ENCODE data around the gene FTCDNL1.

FTCDNL1 gene

DNA sequence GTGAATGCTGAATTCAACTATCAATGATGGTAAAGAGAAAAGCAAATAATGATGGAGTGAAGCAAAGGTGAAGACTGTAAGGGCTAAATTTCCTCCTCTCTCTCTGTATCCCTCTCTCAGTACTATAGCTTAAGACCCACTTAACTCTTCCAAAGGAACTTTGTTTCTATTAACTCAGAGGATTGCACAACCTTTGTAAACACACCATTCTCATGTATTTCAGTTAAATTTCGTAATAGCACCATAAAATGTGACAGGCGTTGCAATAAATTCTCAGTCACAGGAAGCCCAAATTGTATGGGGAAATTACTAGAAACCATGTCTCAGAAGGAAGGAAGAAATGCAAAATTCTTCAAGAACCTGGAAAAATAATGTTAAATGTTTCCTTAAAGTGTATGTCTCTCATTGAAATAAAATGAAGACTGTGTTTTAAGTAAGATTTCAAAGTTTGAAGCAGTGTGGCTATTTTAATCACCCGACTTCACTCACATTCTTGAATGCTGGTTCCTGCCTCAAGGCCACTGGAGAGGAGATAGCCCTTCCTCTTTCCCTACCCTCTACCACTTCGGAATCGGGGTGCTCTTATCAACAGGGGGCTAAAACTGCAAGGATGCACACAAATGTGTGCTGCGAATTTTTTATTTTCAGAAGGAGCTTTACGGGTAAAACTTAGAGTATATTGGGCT, 112.1 kb downstream of the FTCDNL1 start:
- DNase-seq = no peak

DNA sequence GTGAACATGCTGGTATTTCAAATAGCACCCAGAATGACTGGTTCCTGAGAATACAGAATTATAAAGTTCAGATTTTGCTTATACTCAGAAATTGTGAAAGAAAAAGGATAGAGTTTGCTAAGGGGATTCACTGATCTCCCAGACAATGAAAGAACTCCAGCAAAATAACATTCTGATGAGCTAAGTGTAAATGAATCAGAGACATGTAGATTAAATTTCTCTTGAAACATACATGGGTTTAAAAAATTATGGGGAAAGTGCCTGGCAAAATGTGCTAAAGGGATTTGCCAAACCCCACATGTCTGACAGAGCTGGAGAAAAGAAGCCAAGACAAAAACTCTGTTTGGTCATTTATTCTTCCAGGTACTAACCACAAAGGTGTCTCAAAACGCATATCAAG, 116.3 kb downstream of the FTCDNL1 start:
- DNase-seq = no peak

DNA sequence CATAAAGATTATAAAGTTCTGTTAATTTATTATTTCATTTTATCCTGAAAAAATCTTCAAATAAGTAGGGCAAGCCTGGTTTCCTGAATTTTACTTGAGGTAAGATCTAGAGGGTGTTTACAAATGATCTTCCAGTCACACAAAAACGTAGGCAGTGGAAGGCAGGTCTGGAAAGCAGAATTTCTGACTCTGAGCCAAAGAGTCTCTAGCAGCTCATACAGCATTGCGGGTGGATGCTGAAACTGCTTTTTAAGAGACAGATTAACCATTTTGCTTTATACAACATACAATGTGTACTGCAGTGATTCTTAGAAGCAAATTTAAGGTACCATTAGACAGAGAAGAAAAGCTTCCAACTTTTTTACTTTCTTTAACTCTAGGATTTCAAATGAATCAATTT, 117.0 kb downstream of the FTCDNL1 start:
- no peak for DNase-seq

DNA sequence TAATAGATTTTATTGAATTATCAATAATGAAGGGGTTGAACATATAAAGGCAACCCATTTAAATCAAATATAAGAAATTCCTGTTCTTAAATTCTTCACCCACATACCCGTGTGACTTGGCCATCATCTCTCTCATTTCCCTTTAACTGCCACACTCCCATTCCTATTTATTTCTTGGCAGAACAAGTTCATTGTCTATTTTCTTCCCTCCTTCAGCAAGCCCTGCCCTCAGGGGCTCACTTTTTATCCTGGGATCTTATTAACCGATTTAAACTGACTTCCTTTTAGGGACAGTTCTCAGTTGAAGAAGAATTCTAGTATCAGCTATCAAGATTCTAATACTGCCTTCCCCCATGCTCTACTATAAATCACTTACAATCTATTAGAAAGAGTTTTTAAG, 123.2 kb downstream of the FTCDNL1 start:
- no peak for DNase-seq

DNA sequence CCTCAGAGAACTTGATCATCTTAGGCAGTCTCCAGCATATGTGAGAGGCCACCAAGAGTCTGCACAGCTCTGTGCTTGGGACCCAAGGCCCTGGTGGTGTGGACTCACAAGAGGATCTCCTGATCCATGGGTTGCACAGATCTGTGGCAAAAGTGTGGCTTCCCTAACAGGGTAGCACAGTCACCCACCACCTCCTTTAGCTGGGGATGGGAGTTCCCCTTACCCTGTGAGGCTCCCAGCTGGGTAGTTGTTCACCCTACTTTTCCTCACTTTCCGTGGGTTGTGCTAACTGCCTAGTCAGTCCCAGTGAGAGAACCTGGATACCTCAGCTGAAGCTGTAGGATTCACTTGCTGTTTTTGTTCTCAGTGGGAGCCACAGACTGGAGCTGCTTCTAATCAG, 123.7 kb downstream of the FTCDNL1 start:
- DNase-seq = no peak

DNA sequence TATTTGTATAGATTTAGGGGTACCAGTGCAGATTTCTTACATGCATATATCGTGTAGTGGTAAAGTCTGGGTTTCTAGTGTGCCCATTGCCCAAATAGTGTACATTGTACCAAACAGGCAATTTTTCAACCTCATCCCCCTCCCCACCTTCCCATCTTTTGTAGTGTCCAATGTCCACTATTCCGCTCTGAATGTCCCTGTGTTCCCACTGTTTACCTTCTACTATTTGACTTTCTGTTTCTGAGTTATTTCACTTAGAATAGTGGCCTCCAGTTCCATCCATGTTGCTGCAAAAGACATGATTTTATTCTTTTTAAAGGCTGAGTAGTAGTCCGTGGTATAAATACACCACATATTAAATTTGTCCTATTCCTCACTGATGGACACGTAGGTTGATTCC, 132.9 kb downstream of the FTCDNL1 start:
- DNase-seq = no peak

DNA sequence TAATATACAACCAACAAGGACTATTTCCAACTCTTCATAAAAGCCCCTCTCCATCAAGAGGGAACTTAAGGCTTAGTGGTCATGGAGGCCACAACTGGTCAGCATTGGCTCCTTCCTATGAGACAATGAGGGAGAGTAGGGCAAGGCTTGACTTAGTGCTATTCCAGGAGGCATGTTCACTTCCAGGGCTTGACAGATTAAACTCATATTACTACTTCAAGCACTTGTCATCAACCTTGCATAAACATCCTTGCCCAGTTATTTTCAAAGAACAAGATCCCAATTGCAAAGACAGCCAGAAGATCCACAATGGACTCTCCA, 133.4 kb downstream of the FTCDNL1 start:
- DNase-seq = no peak

DNA sequence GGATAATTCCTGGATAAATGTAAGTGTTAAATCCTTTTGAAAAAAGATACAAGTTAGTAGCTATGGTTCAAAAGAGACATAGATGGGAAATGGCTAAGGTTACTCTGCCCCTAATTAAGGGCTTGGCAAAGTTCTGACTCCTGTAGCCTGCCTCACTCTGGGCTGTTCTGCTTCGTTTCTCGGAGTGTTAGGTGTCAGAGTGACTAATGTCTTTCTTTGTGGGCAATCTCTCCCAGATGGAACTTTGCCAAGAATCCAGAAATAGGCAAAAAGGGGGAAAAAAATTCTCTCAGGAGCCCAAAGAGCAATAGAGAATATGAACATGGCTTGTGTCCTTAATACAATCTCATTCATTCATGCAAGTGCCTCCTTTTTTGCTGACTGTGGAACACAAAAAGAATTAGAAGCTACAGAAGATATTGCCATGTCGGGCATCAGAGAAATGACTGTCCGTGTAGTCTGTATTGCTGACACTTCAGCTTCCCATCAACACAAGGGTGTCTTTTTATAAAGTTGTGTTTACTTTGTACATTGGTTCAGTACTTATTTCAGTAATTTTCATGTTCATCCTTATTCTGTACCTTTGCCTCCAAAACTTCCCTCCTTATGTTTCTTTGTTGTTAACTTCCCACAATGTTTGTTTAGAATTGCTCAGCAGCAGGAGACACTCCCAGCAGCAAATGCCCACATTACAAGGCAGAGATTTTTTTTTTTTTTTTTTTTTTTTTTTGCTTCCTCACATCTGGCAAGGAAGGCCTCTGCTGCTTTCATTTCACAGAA, 134.0 kb downstream of the FTCDNL1 start:
- no peak for DNase-seq

DNA sequence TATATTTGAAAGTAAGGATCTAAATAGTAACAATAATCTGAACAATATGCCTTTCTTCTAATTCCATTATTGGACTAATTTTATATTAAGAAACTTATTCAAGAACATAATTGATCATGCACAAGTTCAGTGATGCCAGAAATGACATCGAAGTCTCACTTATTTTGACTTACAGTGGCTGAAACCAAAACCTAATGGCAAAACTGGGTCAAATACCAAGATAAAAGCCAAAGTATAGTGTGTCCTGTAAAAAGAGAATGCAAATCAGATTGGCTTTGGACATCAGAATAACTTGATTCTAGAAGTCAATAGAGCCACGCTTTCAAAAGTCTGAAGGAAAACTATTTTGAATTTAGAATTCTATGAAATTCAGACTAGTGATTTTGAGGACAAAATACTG, 137.2 kb downstream of the FTCDNL1 start:
- DNase-seq = no peak

DNA sequence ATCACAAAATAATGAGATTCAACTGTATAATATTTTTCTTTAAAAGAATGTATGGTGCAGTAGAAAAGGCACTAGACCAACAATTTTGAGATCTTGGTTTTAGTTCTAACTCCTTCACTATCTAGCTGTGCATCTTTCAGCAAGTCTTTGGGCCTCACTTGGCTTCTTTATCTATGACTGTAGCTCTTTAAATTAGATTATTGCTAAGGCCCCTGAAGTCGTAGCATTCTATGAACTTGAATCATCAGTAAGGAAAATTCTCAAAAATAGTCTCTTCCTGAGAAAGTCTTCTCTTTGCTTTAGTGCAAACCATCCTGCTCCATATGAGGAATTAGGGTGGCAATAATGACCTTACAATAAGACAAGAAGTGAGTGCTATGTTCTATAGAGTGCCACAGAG, 140.4 kb downstream of the FTCDNL1 start:
- DNase-seq = no peak

All from NCI-H187 (cell line).